Muscle of leg (tissue), 16 donors: ENCODE data around the gene SHB. TPM values are rescaled to one million over a fixed set of nuclear protein-coding genes. Genes with fewer than 3 reads are reported as not detected.
A peak's percentile ranks its signal among the peaks of the same experiment; 100 is the strongest.

Experiments used
- DNase-seq: peaks from one replicate; pipeline ENCODE4 v3.0.0; 2013
- H3K27ac ChIP-seq: one replicate; pipeline ENCODE4 v1.5.1; 2013; ENCODE audit warnings: mild to moderate bottlenecking, low read length, control low read depth
- H3K27me3 ChIP-seq: one replicate; pipeline ENCODE4 v1.6.1; 2013; ENCODE audit warnings: low read length; ENCODE audit not compliant: control insufficient read depth, insufficient read depth
- H3K36me3 ChIP-seq: one replicate; pipeline ENCODE4 v1.6.1; 2013; ENCODE audit warnings: low read length; ENCODE audit not compliant: control insufficient read depth, insufficient read depth
- H3K4me1 ChIP-seq: one replicate; pipeline ENCODE4 v1.6.1; 2013; ENCODE audit warnings: low read length; ENCODE audit not compliant: control insufficient read depth, insufficient read depth
- H3K4me3 ChIP-seq: one replicate; pipeline ENCODE4 v1.5.1; 2013; ENCODE audit warnings: low read length, control low read depth
- H3K9me3 ChIP-seq: replicated peaks from 2 replicates; pipeline ENCODE4 v1.6.1; 2013; ENCODE audit warnings: low read depth, low read length; ENCODE audit not compliant: control insufficient read depth
- WGBS: methylation state at CpG from one replicate; pipeline ENCODE4 v1.1.5; 2013; ENCODE audit warnings: missing lambda C conversion rate; ENCODE audit not compliant: insufficient coverage; 5-methylcytosine and 5-hydroxymethylcytosine counted together
- long read RNA-seq, 11 donors: transcript quantifications; one replicate each; lab custom pipeline, GENCODE V29; 2026
- polyA plus RNA-seq, 8 donors: library from polyadenylated mRNA; unstranded; fragments of 120-200 nt; gene quantifications; one replicate each; pipeline versions ENCODE4 v1.2.1 to v1.2.3, GENCODE V29; 2013; ENCODE audit warnings: inconsistent platforms in 1 of 8, low replicate concordance in 1 of 8; ENCODE audit not compliant: insufficient read length in 8 of 8, insufficient read depth in 1 of 8
- total RNA-seq: library from RNA; stranded (reverse); fragments of 120-200 nt; gene quantifications from one replicate; pipeline ENCODE4 v1.2.4, GENCODE V29; 2013

The SHB gene, protein sequence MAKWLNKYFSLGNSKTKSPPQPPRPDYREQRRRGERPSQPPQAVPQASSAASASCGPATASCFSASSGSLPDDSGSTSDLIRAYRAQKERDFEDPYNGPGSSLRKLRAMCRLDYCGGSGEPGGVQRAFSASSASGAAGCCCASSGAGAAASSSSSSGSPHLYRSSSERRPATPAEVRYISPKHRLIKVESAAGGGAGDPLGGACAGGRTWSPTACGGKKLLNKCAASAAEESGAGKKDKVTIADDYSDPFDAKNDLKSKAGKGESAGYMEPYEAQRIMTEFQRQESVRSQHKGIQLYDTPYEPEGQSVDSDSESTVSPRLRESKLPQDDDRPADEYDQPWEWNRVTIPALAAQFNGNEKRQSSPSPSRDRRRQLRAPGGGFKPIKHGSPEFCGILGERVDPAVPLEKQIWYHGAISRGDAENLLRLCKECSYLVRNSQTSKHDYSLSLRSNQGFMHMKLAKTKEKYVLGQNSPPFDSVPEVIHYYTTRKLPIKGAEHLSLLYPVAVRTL
- total RNA-seq (5.0 TPM), polyA plus RNA-seq (1 to 10 TPM; 5.9 to 9.1 (median 6.6) TPM)
- long read RNA-seq, donor 1, partial matches to known transcripts: 0 of 3 reads
- long read RNA-seq, donor 1, other reads (novel, unspliced or antisense): 0 of 3 reads
- long read RNA-seq, donor 2: 0 reads
- long read RNA-seq, donor 3, transcript SHB-201 (6 exons, 2,783 nt): major isoform, 5 of 5 reads
- long read RNA-seq, donor 3, partial matches to known transcripts: 0 of 5 reads
- long read RNA-seq, donor 3, other reads (novel, unspliced or antisense): 0 of 5 reads
- long read RNA-seq, donor 4, partial matches to known transcripts: 0 of 2 reads
- long read RNA-seq, donor 4, other reads (novel, unspliced or antisense): 0 of 2 reads
- long read RNA-seq, donor 5, transcript SHB-201 (6 exons, 2,783 nt): major isoform, 6 of 6 reads
- long read RNA-seq, donor 5, partial matches to known transcripts: 0 of 6 reads
- long read RNA-seq, donor 5, other reads (novel, unspliced or antisense): 0 of 6 reads
- long read RNA-seq, donor 6, partial matches to known transcripts: 7 of 9 reads
- long read RNA-seq, donor 6, other reads (novel, unspliced or antisense): 0 of 9 reads
- long read RNA-seq, donor 7, partial matches to known transcripts: 0 of 4 reads
- long read RNA-seq, donor 7, other reads (novel, unspliced or antisense): 0 of 4 reads
- long read RNA-seq, donor 8, partial matches to known transcripts: 0 of 2 reads
- long read RNA-seq, donor 8, other reads (novel, unspliced or antisense): 0 of 2 reads
- long read RNA-seq, donor 9, partial matches to known transcripts: 0 of 2 reads
- long read RNA-seq, donor 9, other reads (novel, unspliced or antisense): 0 of 2 reads
- long read RNA-seq, donor 10, partial matches to known transcripts: 0 of 3 reads
- long read RNA-seq, donor 10, other reads (novel, unspliced or antisense): 0 of 3 reads
- long read RNA-seq, donor 11, partial matches to known transcripts: 0 of 2 reads
- long read RNA-seq, donor 11, other reads (novel, unspliced or antisense): 0 of 2 reads

DNA sequence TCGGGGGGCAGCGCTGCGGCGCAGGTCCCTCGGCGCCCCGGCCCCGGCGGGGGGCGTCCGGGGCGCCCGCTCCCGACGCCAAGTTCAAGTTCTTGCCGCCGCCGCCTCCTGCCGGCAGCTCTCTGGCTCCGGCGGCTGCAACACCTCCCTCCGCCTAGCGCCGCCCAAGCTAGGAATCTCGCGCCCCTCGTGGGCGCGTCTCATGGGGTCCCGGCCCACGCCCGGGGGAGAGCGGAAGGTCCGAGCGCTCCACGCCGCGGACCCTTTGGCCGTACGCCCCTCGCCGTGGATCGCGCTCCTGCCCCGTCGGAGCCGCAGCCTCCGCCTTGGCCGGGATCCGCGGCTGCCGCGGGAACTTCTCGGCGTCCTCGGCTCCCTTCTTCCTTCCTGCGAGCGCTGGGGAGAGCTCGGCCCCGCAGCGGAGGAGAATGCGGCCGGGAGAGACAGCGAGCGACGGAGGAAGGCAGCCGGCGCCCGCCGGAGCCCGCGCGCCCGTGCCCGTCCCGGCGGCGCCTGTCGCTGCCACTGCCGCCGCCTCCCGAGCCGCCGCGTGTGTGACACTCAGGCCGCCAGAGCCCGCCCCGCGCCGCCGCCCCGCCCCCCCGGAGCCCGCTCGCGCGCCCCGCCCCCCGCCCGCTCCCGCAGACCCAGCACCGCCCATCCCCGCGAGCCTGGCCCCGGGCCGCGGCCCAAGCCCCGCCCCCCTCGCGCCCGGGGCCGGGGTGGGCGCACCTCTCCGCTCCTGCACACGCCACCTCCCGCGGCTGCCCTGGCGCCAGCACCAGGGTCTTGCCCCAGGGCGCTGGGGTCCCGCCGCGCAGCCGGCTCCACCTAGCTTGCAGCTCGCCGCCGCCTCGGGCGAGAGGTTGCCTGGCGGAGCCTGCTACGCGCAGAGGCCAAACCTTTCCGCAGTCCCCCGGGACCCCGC is at the start of gene SHB:
Gene SHB, minus strand, starts transcription at position 527 of the 928 bp plus-strand sequence. CDS start 582 bp downstream, outside the sequence.
- H3K9me3 ChIP-seq: no peaks in the 10 kb centered on the region
- peak within 1 kb of the TSS; percentile 67 for H3K4me3 ChIP-seq
- WGBS: under 1% methylated on average over 131 of the region's 134 CpGs
- H3K36me3 ChIP-seq: no peaks in the 10 kb centered on the region
- peaks cover 39% of the 10 kb centered on the region for H3K4me1 ChIP-seq
- peak within 1 kb of the TSS; percentile 86 for H3K27ac ChIP-seq
- peaks cover 10% of the 10 kb centered on the region for H3K27me3 ChIP-seq
- DNase-seq: peak; percentile 85

DNA sequence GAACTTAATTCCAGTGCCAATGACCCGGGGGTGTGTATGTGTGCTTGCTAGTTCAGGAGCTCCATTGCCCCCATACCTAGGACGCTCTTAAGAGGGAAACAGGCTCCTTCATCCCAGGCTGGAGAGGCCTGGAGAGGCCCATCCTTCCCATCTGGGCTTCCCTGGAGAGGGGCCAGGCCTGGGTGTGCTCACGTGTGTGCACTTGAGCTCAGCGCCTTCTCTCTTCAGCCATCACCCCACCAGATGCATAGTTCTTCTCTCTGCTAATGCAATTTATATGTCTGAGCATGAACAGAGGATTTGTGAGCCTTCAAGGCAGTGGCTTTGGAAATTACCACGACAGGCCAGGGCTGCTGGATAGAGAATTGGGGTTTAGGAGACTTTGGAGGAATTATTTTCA is 48.6 kb upstream of the SHB start:
- WGBS: 10% methylated on average over 2 of the region's 5 CpGs
- Histone ChIP-seq H3K9me3 (no peaks in the 10 kb centered on the region), H3K27ac (no peak overlapping the region), H3K4me1 (peaks cover 7% of the 10 kb centered on the region), H3K36me3 (no peaks in the 10 kb centered on the region), H3K27me3 (peaks cover 3% of the 10 kb centered on the region), H3K4me3 (no peak overlapping the region)
- DNase-seq: peak; percentile 73

DNA sequence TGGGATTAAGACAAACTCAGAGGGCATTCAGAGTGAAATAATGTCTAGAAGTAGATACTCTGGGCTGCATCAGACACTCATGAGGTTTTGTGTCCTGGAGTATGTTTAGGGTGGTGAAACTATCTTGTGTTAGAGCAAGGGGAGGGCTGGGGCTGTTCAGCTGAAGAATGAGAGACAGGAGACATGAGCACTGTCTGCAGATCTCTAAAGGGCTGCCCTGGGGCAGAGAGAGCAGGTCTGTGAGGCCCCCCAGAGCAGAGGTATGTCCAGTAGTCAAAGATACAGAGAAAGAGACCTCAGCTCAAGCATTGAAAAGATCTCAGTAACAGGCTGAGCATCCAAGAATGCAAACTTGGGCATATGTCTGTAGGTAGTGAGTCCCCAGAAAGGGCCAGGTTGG is 45.9 kb upstream of the SHB start:
- DNase-seq: no peak
- H3K4me3 ChIP-seq: no peak overlapping the region
- no peaks in the 10 kb centered on the region for H3K36me3 ChIP-seq
- H3K9me3 ChIP-seq: no peaks in the 10 kb centered on the region
- H3K27ac ChIP-seq: no peak overlapping the region
- peaks cover 3% of the 10 kb centered on the region for H3K27me3 ChIP-seq
- H3K4me1 ChIP-seq: peaks cover 7% of the 10 kb centered on the region

DNA sequence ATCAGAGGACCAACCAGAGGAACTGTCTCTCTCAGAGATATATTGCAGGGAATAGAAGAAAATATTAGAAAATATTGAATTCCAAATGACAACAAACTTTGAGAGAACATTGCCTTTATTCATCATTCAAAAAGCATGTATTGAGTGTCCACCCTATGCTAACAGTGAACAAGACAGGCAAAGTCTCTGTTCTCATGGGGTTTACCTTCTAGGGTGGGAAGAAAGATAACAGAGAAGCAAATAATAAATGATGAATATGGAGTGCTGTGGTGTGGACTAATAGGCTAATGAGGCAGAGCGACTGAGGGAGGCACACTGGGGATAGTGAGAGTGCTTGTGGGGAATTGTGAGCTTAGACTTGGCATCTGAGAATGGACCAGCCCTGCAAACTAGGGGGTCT is 43.4 kb upstream of the SHB start:
- Histone ChIP-seq H3K9me3 (no peaks in the 10 kb centered on the region), H3K27ac (no peak overlapping the region), H3K4me3 (no peak overlapping the region), H3K27me3 (peaks cover 3% of the 10 kb centered on the region), H3K36me3 (no peaks in the 10 kb centered on the region), H3K4me1 (peaks cover under 1% of the 10 kb centered on the region)
- no peak for DNase-seq
- 94% methylated on average over 1 of the region's 1 CpG for WGBS

DNA sequence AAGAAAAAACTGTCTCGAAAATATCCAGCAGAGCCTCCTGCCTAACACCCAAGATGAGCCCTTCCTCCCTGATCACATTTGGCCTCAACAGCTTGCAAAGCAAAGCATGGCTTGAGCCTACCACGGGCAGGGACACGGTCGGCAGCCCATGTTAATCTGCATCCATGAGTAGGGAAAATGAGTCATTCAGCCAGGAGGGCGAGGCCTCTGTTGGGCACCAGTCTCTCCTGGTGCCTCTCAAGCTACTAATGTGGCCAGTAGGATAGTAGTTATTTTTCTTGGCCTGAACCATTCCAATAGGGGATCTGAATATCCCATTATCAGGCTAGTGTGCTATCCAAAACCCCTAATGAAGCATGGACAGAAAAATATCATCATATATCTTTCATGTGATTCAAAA is 43.0 kb upstream of the SHB start:
- no peak overlapping the region for H3K27ac ChIP-seq
- DNase-seq: no peak

DNA sequence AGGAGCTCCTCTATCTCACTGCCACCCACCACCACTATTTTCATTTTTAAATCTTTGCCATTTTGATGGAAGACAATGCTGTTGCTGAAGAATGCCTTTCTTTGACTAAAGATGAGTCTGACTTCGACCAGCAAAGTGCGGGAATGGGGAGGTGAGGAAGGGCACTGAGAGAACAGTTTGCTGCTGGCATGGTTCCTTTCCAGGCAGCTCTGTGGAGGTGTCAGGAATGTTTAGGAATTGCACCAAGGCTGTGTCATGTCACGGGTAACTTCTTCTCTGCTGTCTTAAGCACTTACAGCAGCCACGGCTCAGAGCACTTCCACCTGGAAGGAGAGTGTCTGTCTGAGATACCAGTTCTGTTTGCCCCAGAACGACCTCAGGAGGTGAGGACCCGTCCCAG is 41.4 kb upstream of the SHB start:
- no peaks in the 10 kb centered on the region for H3K9me3 ChIP-seq
- H3K36me3 ChIP-seq: no peaks in the 10 kb centered on the region
- peaks cover 3% of the 10 kb centered on the region for H3K27me3 ChIP-seq
- no peak overlapping the region for H3K4me3 ChIP-seq
- no peak for DNase-seq
- H3K4me1 ChIP-seq: no peaks in the 10 kb centered on the region
- H3K27ac ChIP-seq: no peak overlapping the region
- WGBS: 52% methylated on average over 4 of the region's 6 CpGs

More for the DNA sequence above, 43.0 kb upstream of the SHB start:
- WGBS: no CpG with 5 or more reads among the region's 5 CpGs
- no peaks in the 10 kb centered on the region for H3K9me3 ChIP-seq
- H3K36me3 ChIP-seq: no peaks in the 10 kb centered on the region
- H3K4me1 ChIP-seq: no peaks in the 10 kb centered on the region
- H3K27me3 ChIP-seq: peaks cover 3% of the 10 kb centered on the region
- H3K4me3 ChIP-seq: no peak overlapping the region

DNA sequence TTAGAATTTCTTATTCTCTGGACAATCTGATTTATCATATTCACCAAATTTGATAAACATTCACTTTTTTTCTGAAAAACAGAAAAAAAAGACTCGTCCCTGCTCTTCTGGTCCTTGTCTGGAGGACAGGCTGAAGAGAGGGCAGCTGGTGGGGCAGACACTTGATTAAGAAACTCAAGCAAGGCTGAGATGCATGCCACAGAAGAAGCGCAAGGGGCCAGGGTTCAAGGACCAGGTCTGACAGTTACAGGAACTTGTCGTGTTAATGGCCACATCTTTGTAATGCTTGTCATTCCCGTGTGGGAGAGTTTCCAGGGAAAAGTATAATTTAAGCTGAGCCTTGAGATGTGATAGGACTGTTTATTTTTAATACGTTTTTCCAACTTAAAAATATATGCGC is 40.6 kb upstream of the SHB start:
- H3K27me3 ChIP-seq: peaks cover 3% of the 10 kb centered on the region
- WGBS: 70% methylated on average over 2 of the region's 6 CpGs
- no peak for DNase-seq
- H3K27ac ChIP-seq: no peak overlapping the region
- H3K4me1 ChIP-seq: no peaks in the 10 kb centered on the region
- H3K36me3 ChIP-seq: no peaks in the 10 kb centered on the region
- H3K4me3 ChIP-seq: no peak overlapping the region
- no peaks in the 10 kb centered on the region for H3K9me3 ChIP-seq

DNA sequence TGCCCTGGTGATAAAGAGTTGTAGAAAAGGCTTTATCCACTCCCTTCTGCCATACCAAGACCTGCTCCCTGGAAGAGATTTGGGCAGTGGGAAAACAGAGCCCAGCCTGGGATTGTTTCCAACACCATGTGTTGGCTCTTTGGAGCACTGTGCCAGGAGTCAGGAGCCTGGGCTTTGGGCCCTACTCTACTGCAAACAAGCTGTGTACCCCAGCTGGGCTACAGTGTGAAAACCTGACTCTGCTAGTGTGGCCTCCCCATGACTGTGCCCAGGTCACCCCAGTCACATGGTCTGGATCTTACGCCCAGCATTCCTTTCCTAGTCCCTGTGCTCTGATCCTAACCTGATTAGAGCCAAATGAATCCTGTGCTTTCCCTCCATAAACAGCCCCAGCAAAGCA is 39.3 kb upstream of the SHB start:
- H3K36me3 ChIP-seq: no peaks in the 10 kb centered on the region
- peaks cover 3% of the 10 kb centered on the region for H3K27me3 ChIP-seq
- H3K27ac ChIP-seq: no peak overlapping the region
- DNase-seq: no peak
- H3K4me1 ChIP-seq: no peaks in the 10 kb centered on the region
- no peaks in the 10 kb centered on the region for H3K9me3 ChIP-seq
- 73% methylated on average over 1 of the region's 1 CpG for WGBS
- no peak overlapping the region for H3K4me3 ChIP-seq

DNA sequence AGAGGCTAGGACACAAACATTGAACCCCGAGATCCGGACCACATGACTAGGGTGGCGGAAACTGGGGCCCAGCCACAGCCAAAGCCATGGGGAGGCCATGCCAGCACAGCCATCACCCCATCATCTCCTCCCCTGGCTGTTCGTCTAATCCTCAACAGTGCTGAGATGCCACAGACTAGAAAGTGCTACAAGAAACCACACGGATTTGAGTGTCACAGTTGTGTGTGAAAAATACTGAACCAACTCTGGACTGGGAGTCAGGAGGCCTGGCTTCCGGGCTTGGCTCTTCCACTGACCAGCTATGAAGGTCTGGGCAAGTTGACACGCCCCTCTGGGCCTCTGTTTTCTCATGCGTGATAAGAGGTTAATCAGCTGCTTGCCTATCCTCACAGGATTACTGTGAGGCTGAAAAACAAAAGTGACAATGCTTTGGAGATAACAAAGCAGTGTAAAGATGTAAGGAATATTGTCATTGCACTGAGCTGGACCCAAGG is 38.8 kb upstream of the SHB start:
- Histone ChIP-seq H3K9me3 (no peaks in the 10 kb centered on the region), H3K4me1 (no peaks in the 10 kb centered on the region), H3K36me3 (no peaks in the 10 kb centered on the region), H3K4me3 (no peak overlapping the region), H3K27me3 (peaks cover 3% of the 10 kb centered on the region), H3K27ac (no peak overlapping the region)
- no peak for DNase-seq
- WGBS: 78% methylated on average over 7 of the region's 8 CpGs
